Measurements from ENCODE around the gene WDR73.

WDR73 gene

GRCh38 chr15:84668221-84668982 is 14.3 kb upstream of the WDR73 start:
- TF ChIP-seq CTCF (conservative IDR thresholded peaks at IDR 0.05; ENCODE audit: low read depth, low read length) = no peak
- H3K4me3 ChIP-seq (ENCODE audit: low read length) = no peak overlapping the region
- DNase-seq (ENCODE audit: low read depth) = no peak

- no peak overlapping the region for H3K4me3 ChIP-seq (ENCODE audit: low read length)
- no peak for DNase-seq (ENCODE audit: low read depth)
- TF ChIP-seq CTCF (conservative IDR thresholded peaks at IDR 0.05; ENCODE audit: low read depth, low read length) = no peak
These were observed 12.3 kb upstream of the WDR73 start for GRCh38 chr15:84666373-84666772.

DNA sequence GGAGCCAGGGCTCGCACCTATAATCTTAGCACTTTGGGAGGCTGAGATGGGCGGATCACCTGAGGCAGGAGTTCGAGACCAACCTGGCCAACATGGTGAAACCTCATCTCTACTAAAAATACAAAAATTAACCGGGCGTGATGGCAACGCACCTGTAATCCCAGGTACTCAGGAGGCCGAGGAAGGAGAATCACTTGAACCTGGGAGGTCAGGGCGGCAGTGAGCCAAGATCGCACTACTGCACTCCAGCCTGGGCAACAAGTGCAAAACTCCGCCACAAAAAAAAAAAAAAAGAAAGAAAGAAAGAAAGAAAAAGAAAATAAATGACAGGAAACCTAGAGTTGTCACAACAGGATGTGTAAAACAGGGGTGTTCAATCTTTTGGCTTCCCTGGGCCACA is 6.9 kb upstream of the WDR73 start:
- DNase-seq (ENCODE audit: low read depth) = no peak
- no peak overlapping the region for H3K4me3 ChIP-seq (ENCODE audit: low read length)
- TF ChIP-seq CTCF (conservative IDR thresholded peaks at IDR 0.05; ENCODE audit: low read depth, low read length) = no peak

DNA sequence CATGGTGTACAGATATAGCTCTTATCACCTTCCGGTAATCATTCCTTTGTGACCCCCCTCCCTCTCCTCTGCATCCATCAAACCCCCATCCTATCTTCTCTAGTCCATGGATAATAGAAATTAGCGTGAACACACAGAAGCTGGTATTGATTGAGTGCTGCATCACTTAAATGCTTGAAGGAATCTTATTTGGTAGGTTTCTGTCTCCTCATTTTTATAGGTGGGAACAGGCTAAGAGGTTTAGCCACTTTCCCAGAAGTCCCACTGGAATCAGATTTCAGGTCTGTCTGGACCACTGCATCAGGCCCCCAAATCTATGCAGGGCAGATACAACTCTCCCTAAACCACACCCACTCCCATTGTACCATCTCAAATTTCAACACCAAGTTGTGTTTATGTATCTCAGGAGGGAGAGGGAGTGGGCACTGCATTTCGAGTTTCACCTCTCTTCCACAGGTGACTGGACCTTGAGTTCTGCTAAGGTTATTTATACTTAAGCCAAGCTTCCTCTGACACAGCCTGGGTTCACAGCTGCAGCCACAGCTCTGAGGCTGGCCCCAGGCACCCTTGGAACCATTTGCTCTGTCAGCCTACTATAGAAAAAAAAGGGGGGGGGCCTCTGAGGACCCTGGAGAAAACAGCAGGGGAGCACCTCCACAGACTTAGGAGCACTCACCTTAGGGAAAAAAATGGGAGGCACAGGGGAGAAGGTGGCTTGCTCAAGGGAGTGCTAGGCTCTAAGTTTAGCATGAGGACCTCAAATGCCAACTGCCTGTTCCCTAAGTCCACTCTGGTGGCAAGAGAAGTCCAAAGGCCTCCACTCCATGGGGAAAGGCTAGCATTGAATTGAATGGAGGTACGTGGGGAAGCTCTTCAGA is 6.1 kb upstream of the WDR73 start:
- TF ChIP-seq CTCF (conservative IDR thresholded peaks at IDR 0.05; ENCODE audit: low read depth, low read length) = no peak
- no peak overlapping the region for H3K4me3 ChIP-seq (ENCODE audit: low read length)
- no peak for DNase-seq (ENCODE audit: low read depth)

DNA sequence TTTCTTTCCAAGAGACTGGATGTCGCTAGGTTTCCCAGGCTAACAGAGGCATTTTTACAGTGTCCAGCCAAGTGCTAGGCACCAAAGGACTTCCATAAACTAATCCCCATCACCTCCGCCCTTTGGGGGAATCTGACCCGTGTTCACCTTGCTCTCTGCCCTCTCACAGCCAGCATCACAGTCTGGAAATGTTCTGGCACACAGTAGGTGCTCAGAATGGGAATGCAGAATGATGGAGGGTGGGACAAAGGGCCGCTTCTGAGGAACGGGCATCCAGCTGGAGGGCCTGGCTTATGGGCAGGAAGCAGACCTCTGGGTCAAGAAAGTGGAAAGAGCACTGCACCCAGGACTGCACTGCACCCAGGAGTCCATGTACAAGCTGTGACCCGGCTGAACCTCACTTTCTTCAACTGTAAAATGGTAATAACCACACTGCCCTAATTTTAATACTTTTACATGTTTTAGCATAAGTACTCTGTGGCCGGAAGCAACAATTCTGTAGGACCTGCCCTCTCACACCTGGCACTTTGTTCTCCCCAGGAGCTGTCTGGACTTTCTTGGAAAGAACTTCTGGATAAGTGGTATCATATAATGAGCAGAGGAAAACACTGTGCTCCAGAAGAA is 4.8 kb upstream of the WDR73 start:
- TF ChIP-seq CTCF (conservative IDR thresholded peaks at IDR 0.05; ENCODE audit: low read depth, low read length) = no peak
- peak overlapping the region; percentile 53 for H3K4me3 ChIP-seq (ENCODE audit: low read length)
- DNase-seq (ENCODE audit: low read depth) = no peak

- peak within 1 kb of the TSS; percentile 53 for H3K4me3 ChIP-seq (ENCODE audit: low read length)
- DNase-seq (ENCODE audit: low read depth) = peak; percentile 50
- peak; percentile 35 for TF ChIP-seq CTCF (conservative IDR thresholded peaks at IDR 0.05; ENCODE audit: low read depth, low read length)
These were observed 4.2 kb upstream of the WDR73 start, which contains the start of gene NMB for GRCh38 chr15:84658080-84658787. NMB (minus strand) TSS chr15:84658199; CDS start chr15:84658152, 47 bp downstream.
